ENCODE results near the gene ABCB9. TPM values are rescaled to one million over a fixed set of nuclear protein-coding genes. Genes with fewer than 3 reads are reported as not detected.
"Not testable (repeated sequence)": the region's sequence is repeated elsewhere in the genome, so short reads cannot be mapped to it uniquely, and the experiment has no call there.

Gene ABCB9
- polyA plus RNA-seq (2011; rRNA removed) (3.9 and 6.1 TPM in 2 replicates), polyA minus RNA-seq (2011; rRNA and poly(A)+ RNA removed) (8.0 and 8.9 TPM in 2 replicates)

GRCh38 chr12:122965851-122966742, at the start of gene ABCB9:
ABCB9 (minus strand) TSS chr12:122966463; CDS start chr12:122960235, 6,228 bp downstream.
- H3K27me3 ChIP-seq (ENCODE audit: control insufficient read depth, insufficient read depth, low read length): no peaks in the 10 kb centered on the region
- no peak for DNase-seq (ENCODE audit: low read depth)
- 0 out of 2 replicates have a peak, but pooled peaks have one; percentile 8 for TF ChIP-seq CTCF (IDR thresholded peaks at IDR 0.05; ENCODE audit: insufficient read depth, low read depth, low read length)
- CTCF ChIA-PET: interaction anchor here (0.9 to 4.1 kb wide), 8 partner anchors 12 to 272 kb away, joined by 3 to 15 read pairs (median 3); no protein-coding TSS in a partner anchor
- no peaks in the 10 kb centered on the region for H3K36me3 ChIP-seq (ENCODE audit: control insufficient read depth, insufficient read depth, low read length)
- peak within 1 kb of the TSS; percentile 74 for H3K4me3 ChIP-seq (ENCODE audit: low read depth, low read length)
- POLR2A ChIA-PET: interaction anchor here (0.6 kb wide), 1 partner anchor 275 kb away, joined by 6 read pairs; no protein-coding TSS in a partner anchor

- H3K36me3 ChIP-seq (ENCODE audit: control insufficient read depth, insufficient read depth, low read length); POLR2A ChIA-PET; H3K27me3 ChIP-seq (ENCODE audit: control insufficient read depth, insufficient read depth, low read length); H3K4me3 ChIP-seq (ENCODE audit: low read depth, low read length); CTCF ChIA-PET; DNase-seq (ENCODE audit: low read depth): not testable (repeated sequence)
Measured at GRCh38 chr12:123014473-123014872, 48.2 kb upstream of the ABCB9 start.

DNA sequence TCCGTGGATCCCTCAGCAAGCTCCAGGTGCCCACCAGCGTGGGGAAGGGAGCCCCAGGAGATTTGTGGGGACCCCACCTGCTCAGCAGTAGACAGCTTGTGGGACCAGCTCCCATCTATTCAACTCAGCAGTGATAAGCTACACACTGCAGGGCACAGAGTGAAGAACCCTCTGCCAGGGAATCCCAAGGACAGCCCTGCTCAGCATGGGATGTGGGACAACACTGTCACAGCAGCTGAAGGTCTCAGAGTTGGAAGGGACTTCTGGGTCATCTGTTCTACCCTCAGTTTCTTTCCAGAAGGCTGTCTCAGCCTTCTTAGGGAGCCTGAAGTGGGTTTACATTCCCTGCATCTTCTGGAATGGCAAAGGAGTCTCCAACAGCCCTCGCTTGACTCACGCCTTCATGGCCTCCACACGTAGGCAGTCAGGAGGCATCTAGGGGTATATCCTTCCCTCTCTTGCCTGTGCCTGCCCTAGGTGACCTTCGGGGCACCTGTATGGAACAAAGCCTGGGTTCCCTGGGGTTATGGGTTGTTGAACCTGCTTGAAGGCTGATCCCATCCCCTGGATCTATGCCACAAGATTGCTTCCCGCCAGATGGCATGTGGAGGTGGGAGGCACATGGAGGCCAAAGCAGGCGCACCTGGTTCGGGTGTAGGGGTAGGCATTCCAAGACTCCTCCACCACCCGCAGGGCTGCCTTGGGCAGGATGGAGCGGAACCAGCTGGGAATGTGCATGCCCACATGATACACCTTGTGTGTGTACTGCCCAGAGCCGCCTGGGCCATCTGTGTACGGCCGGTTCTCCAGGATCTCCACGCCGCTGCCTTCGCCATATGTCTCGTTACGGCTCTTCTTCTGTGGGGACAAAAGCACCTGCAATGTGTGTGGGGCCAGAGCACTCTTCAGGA, 47.2 kb upstream of the ABCB9 start:
- no peak for DNase-seq (ENCODE audit: low read depth)
- Histone ChIP-seq H3K4me3 (ENCODE audit: low read depth, low read length) (no peak overlapping the region), H3K36me3 (ENCODE audit: control insufficient read depth, insufficient read depth, low read length) (no peaks in the 10 kb centered on the region), H3K27me3 (ENCODE audit: control insufficient read depth, insufficient read depth, low read length) (no peaks in the 10 kb centered on the region; the same call in 1 of the 2 replicates)
- ChIA-PET POLR2A (no interaction called here), CTCF (no interaction called here)
- no peak for TF ChIP-seq CTCF (IDR thresholded peaks at IDR 0.05; ENCODE audit: insufficient read depth, low read depth, low read length)

- Histone ChIP-seq H3K27me3 (ENCODE audit: control insufficient read depth, insufficient read depth, low read length) (no peaks in the 10 kb centered on the region; the same call in 1 of the 2 replicates), H3K4me3 (ENCODE audit: low read depth, low read length) (no peak overlapping the region), H3K36me3 (ENCODE audit: control insufficient read depth, insufficient read depth, low read length) (no peaks in the 10 kb centered on the region)
- no peak for TF ChIP-seq CTCF (IDR thresholded peaks at IDR 0.05; ENCODE audit: insufficient read depth, low read depth, low read length)
- DNase-seq (ENCODE audit: low read depth): no peak
- POLR2A ChIA-PET: no interaction called here
- CTCF ChIA-PET: interaction anchor here (0.7 kb wide), 1 partner anchor 200 kb away, joined by 4 read pairs; no protein-coding TSS in a partner anchor
Measured at GRCh38 chr12:123011701-123012100, 45.4 kb upstream of the ABCB9 start.

- TF ChIP-seq CTCF (IDR thresholded peaks at IDR 0.05; ENCODE audit: insufficient read depth, low read depth, low read length): no peak
- Histone ChIP-seq H3K4me3 (ENCODE audit: low read depth, low read length) (no peak overlapping the region), H3K27me3 (ENCODE audit: control insufficient read depth, insufficient read depth, low read length) (no peaks in the 10 kb centered on the region; the same call in 1 of the 2 replicates), H3K36me3 (ENCODE audit: control insufficient read depth, insufficient read depth, low read length) (no peaks in the 10 kb centered on the region)
- no peak for DNase-seq (ENCODE audit: low read depth)
- ChIA-PET CTCF (no interaction called here), POLR2A (no interaction called here)
Measured at GRCh38 chr12:123010681-123011080, 44.4 kb upstream of the ABCB9 start.
